GM18870 (cell line): ENCODE results near the gene CFAP70.
"Not testable (repeated sequence)": the region's sequence is repeated elsewhere in the genome, so short reads cannot be mapped to it uniquely, and the experiment has no call there.

Experiments used
- ATAC-seq: cut with Tn5 transposase; IDR thresholded peaks from one replicate; pipeline ENCODE4 v1.9.1; 2021; ENCODE audit warnings: moderate library complexity; ENCODE audit not compliant: unreplicated experiment

The CFAP70 gene

DNA sequence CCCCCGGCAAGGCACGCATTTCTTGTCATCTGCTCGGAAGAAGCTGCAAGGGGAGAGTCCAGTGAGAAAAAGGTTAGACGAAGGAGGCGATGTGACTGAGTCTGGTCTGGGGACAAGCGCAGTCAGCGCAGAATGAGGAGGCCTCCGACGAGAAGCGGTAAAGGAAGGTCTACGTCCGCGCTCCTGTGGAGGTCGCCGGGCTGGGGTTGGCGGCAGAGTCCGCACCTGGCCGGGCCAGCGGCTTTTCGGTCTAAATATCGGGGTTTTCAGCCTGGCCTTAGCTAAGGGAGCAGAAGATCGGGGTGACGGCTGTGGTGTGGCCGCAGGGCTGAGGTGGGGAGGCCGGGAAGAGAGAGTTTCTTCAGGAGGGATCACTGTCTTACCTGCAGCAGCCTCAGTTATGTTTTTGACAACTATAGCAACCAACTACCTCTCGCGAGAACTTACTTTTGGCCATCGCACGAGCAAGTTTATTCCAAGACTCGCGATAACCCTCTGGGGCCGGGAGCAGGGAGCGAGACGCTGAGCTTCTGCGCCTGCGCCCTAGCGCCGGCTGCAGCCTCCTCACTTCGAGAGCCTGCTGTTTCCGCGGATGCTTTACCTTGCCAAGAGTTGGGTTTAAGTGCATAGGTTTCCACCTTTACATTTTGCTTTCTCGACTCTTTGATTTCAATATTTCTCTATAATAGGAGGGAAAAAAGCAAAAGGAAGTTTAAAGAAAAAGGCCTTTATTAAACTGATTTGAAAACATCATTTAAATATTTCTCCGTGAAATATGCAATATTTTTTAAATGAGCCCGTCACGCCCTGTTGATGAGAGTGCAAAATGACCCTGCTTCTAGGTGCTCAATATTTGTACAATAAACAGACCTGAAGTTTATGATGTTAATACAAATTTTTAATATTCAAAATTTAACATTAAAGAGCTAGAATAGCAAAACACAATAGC, at the start of gene CFAP70:
Gene CFAP70 (minus strand): TSS at position 534 of the 949 bp plus-strand sequence. CDS start 4,068 bp downstream, outside the sequence.
- ATAC-seq, result peak; percentile 91

DNA sequence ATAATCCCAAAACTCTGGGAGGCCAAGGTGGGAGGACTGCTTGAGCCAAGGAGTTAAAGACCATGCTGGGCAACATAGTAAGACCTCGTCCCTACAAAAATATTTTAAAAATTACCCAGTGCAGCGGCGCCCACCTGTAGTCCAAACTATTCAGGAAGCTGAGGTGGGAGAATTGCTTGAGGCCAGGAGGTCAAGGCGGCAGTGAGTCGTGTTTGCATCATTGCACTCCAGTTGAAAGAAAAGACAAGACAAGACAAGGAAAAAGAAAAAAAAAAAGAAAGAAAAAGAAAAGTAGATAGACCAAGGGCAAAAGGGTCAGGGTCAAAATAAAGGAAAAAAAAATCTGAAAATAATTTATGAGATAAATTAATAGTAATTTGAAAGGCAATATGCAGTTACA, 49.4 kb upstream of the CFAP70 start:
- no peak for ATAC-seq

- no peak for ATAC-seq
Observed at GRCh38 chr10:73407495-73407894, 48.8 kb upstream of the CFAP70 start.

DNA sequence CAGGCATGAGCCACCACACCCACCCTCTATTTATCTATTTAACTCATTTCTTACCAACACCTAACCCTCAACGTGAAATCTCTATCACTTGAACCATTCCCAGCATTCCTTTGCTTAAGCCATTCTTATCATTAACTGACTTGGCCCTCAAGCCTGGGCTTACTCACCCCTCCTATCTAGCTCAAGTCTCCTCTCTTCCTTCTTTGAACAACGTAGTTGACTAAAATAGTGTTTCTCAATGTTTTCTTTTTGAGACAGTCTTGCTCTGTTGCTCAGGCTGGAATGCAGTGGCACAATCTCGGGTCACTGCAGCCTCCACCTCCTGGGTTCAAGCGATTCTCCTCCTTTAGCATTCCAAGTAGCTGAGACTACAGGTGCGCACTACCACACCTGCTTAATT, 48.2 kb upstream of the CFAP70 start:
- ATAC-seq, result no peak

GRCh38 chr10:73405556-73405955, 46.9 kb upstream of the CFAP70 start:
- ATAC-seq, result no peak

DNA sequence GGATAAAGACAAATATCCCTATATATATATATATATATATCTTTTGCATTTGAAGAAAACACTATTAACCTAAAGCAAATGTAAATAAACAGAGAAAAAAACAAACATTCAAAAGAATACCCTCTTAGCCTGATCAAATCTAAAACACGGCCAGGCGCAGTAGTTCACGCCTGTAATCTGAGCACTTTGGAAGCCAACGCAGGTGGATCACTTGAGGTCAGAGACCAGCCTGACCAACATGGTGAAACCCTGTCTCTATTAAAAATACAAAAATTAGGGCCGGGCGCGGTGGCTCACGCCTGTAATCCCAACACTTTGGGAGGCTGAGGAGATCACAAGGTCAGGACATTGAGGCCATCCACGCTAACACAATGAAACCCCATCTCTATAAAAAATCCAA, 46.0 kb upstream of the CFAP70 start:
- no peak for ATAC-seq

- no peak for ATAC-seq
Observed at GRCh38 chr10:73401636-73402035, 43.0 kb upstream of the CFAP70 start.

DNA sequence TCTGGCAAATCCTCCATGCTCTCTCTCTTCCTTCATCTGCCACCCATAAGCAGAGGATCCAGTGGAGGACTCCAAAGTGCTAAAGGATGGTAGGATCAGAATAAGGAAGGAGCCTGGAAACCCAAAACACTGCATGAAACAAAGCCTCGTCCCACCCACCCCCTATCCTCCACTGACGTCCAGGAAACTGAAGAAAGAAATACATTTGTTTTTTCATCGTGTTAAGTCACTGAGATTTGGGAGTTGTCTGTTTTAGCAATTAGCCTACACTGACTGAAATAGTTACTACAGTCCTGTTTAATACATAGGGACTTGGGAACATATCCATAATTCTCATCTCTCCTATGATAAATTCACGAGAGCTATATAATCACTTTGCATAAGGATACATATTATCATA, 40.4 kb upstream of the CFAP70 start:
- ATAC-seq, result no peak

- no peak for ATAC-seq
Observed at GRCh38 chr10:73398024-73398423, 39.4 kb upstream of the CFAP70 start.

DNA sequence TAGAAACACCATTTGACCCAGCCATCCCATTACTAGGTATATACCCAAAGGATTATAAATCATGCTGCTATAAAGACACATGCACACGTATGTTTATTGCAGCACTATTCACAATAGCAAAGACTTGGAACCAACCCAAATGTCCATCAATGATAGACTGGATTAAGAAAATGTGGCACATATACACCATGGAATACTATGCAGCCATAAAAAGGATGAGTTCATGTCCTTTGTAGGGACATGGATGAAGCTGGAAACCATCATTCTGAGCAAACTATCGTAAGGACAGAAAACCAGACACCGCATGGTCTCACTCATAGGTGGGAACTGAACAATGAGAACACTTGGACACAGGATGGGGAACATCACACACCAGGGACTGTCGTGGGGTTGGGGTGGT, 35.7 kb upstream of the CFAP70 start:
- not testable (repeated sequence) for ATAC-seq

GRCh38 chr10:73388228-73388627, 29.6 kb upstream of the CFAP70 start:
- ATAC-seq, result no peak

DNA sequence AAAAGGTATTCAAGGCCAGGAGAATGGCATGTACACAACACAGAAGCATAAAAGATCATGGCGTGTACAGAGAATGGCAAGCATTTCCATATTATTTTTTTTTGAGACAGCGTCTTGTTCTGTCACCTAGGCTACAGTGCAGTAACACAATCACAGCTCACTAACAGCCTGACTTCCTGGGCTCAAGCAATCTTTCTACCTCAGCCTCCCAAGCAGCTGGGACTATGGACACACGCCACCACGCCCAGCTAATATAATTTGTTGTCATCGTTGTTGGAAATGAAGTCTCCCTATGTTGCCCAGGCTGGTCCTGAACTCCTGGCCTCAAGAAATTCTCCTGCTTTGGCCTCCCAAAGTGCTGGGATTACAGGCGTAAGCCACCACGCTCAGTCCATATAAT, 27.9 kb upstream of the CFAP70 start:
- no peak for ATAC-seq

DNA sequence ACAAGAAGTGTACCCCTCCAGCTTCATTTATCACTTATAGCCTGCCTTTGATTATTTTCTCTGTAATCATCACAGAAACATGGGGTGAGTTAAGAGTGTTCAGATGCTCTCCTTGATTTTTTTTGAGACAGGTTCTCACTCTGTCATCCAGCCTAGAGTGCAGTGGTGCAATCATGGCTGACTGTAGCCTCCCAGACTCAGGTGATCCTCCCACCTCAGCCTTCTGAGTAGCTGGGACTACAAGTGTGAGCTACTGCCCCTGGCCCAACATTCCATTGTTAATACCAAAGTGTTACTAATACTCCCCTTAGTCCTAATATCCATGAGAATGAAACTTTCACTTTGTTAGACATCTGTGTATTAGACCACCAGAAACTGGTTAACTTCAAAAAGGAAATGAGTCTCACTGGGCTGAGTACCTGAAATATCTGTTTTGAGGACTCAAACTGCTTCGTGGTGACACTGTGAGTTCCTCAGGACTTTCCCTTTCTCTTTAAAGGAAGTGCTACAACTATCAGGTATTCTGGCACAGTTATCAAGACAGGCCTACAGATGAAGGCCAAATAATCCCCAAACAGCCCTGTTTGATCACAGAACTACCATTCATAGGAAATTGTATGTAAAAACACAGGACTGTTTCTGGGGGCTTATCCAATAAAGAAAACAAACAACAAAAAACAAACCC, 20.5 kb upstream of the CFAP70 start:
- ATAC-seq, result no peak

GRCh38 chr10:73376679-73377078, 18.0 kb upstream of the CFAP70 start:
- no peak for ATAC-seq

GRCh38 chr10:73368238-73368637, 9.6 kb upstream of the CFAP70 start:
- no peak for ATAC-seq

DNA sequence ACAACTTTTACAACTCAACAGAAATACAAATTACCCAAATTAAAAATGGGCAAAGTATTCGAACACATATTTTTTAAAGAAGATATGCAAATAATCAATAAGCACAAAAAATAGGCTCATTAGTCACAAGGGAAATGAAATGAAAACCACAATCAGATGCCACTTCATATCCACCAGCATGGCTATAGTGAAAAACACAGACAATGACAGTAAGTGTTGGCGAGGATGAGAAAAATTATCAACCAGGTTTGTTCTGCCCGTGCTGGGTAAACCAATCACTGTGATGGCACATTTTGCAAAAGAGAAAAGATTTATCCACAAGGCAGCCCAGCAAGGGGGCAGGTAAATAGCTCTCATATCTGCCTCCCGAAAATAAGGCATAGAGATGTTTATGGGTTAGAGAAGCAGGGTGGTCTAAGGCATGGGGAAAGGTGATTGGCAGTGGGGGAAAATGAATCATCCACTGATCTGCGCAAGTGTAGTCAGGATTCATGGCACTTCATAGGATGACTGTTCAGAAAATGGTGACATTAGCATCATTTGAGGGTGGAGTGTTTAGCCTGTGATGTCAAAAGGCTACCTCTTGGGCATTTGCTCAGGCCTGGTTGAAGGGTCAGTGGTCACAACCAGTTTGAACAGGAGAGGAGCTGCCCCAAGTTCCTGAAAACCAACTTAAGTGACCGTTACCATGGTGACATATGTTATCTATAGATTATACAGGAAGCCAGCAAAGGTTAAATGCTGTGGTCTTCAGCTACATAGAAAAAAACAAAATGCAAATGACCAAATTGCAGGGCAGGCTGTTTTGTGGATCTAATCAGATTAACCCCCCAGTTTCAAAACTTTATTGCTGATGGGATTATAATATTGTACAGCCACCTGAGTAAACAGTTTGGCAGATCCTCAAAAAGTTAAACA, 8.0 kb upstream of the CFAP70 start:
- ATAC-seq, result no peak

GRCh38 chr10:73364964-73365363, 6.3 kb upstream of the CFAP70 start:
- no peak for ATAC-seq

- no peak for ATAC-seq
Observed at GRCh38 chr10:73359492-73359891, 828 bp upstream of the CFAP70 start.

GRCh38 chr10:73357821-73358220, 843 bp downstream of the CFAP70 start:
- ATAC-seq, result no peak

- no peak for ATAC-seq
Observed at GRCh38 chr10:73357166-73357565, 1.5 kb downstream of the CFAP70 start.

DNA sequence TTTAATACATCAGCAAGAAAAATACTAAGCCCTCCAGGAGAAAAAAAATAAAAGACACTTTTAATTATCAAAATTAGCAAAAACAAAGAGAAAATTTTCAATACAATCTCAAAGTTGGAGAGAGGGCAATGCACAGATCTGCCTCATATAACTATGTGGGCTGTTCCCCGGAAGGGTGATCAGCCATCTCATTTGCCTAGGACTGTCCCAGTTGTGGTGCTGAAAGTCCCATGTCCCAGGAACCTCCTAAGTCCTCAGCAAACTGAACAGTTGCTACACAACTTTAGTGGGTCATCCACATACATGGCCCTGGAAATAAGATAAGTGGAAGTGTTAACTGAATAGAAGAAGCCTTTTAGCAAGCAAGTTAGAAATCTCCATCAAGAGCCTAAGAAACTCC, 14.4 kb downstream of the CFAP70 start:
- ATAC-seq, result no peak
